K562 (cell line): Measurements from ENCODE around the gene VEGFB. TPM values are rescaled to one million over a fixed set of nuclear protein-coding genes. Genes with fewer than 3 reads are reported as not detected.

ENCODE experiments used
- HNRNPK ChIP-seq: fragments of 200-400 bp; formaldehyde crosslinking; IDR thresholded peaks from one replicate; pipeline ENCODE4 v1.6.1; 2018; ENCODE audit warnings: mild to moderate bottlenecking, low read depth, low read length; ENCODE audit not compliant: poor library complexity, severe bottlenecking
- KLF13 ChIP-seq: fragments of 450-650 bp; IDR thresholded peaks from 2 replicates; pipeline ENCODE4 v1.6.1; 2016; ENCODE audit warnings: missing genetic modification characterization, low read depth, mild to moderate bottlenecking, missing compliant biosample characterization, moderate library complexity, borderline replicate concordance
- PRPF4 ChIP-seq: fragments of 200-400 bp; formaldehyde crosslinking; IDR thresholded peaks from one replicate; pipeline ENCODE4 v1.6.1; 2017; ENCODE audit warnings: low read length, low read depth, mild to moderate bottlenecking; ENCODE audit not compliant: insufficient read depth, poor library complexity, severe bottlenecking
- SMAD2 ChIP-seq: fragments of 150-350 bp; IDR thresholded peaks from 2 replicates; pipeline ENCODE4 v1.6.1; 2014; ENCODE audit warnings: low read depth, mild to moderate bottlenecking, low read length
- STAG1 ChIP-seq: sonication (generic); formaldehyde crosslinking; IDR thresholded peaks from 2 replicates; pipeline ENCODE4 v1.5.0; 2020; ENCODE audit warnings: missing genetic modification reagents, borderline replicate concordance
- TCFL5 ChIP-seq: fragments of 250-450 bp; sonication (Bioruptor Pico); conservative IDR thresholded peaks from 2 replicates; pipeline ENCODE4 v1.6.1; 2021; ENCODE audit warnings: mild to moderate bottlenecking, moderate library complexity, matching md5 sums
- TOE1 ChIP-seq, 2 experiments: fragments of 450-650 bp in 1 of 2; sonication (generic) in 1 of 2; formaldehyde crosslinking in 1 of 2; IDR thresholded peaks; 2 replicates each; pipeline versions ENCODE4 v1.7.1 to v1.8.0; 2016 to 2022; ENCODE audit warnings: borderline replicate concordance in 2 of 2, mild to moderate bottlenecking in 2 of 2, antibody characterized with exemption in 1 of 2, inconsistent platforms in 1 of 2, low read depth in 1 of 2, missing genetic modification reagents in 1 of 2, moderate library complexity in 1 of 2
- U2AF1 ChIP-seq: fragments of 200-400 bp; formaldehyde crosslinking; optimal IDR thresholded peaks from 2 replicates; pipeline ENCODE3; 2017; ENCODE audit warnings: mild to moderate bottlenecking, low read depth, low read length, moderate library complexity
- ZNF263 ChIP-seq: sonication (generic); formaldehyde crosslinking; IDR thresholded peaks from 2 replicates; pipeline ENCODE4 v1.8.0; 2022; ENCODE audit warnings: mild to moderate bottlenecking, missing genetic modification reagents, borderline replicate concordance
- polyA plus RNA-seq, 8 experiments: library from polyadenylated mRNA; depleted of rRNA in 4 of 8; stranded (reverse) in 5 of 8; unstranded in 3 of 8; fragments of >200 nt; fragmentation: Nextera tagmentation in 2 of 8; fragmentation: Illumina TruSeq in 1 of 8; extraction: Ambion mirVana in 2 of 8; extraction: Trizol in 1 of 8; gene quantifications; 2 replicates each; pipeline versions ENCODE4 v1.2.1 to v1.2.3, GENCODE V29; 2011 to 2014; ENCODE audit warnings: inconsistent platforms in 1 of 8, missing spikeins in 1 of 8
- total RNA-seq, 7 experiments: library from RNA; depleted of rRNA in 6 of 7; stranded (reverse); fragments of >200 nt in 6 of 7; fragmentation: Illumina TruSeq in 2 of 7; extraction: Trizol in 2 of 7; gene quantifications; 2 replicates each; pipeline versions ENCODE4 v1.2.1 to v1.2.3, GENCODE V29; 2011 to 2021; ENCODE audit warnings: low replicate concordance in 1 of 7
- TF ChIP-seq, protein P1 (sequence below): fragments of 250-450 bp; sonication (Bioruptor Pico); IDR thresholded peaks from 2 replicates; pipeline ENCODE4 v1.5.1; 2021; ENCODE audit warnings: mild to moderate bottlenecking
- TF ChIP-seq, protein P2 (sequence below): fragments of 450-650 bp; formaldehyde crosslinking; IDR thresholded peaks from 2 replicates; pipeline ENCODE4 v1.4.0; 2020; ENCODE audit warnings: mild to moderate bottlenecking, moderate library complexity
- TF ChIP-seq, protein P3 (sequence below): IDR thresholded peaks from 2 replicates; pipeline ENCODE4 v1.6.1; 2012; ENCODE audit warnings: low read depth, low read length, improper control_type of control experiment, borderline replicate concordance
- TF ChIP-seq, protein P4 (sequence below): IDR thresholded peaks from 3 replicates; pipeline ENCODE4 v1.6.1; 2011; ENCODE audit warnings: borderline replicate concordance, mild to moderate bottlenecking, moderate library complexity; ENCODE audit not compliant: insufficient read length; ENCODE audit errors: extremely low read depth

VEGFB gene
- total and polyA plus RNA-seq, 9 of the 15 experiments (the other 6 are each of a cell fraction or from before 2014, with no cell fraction given), result 11.0 to 83.4 (median 25.7) TPM

DNA sequence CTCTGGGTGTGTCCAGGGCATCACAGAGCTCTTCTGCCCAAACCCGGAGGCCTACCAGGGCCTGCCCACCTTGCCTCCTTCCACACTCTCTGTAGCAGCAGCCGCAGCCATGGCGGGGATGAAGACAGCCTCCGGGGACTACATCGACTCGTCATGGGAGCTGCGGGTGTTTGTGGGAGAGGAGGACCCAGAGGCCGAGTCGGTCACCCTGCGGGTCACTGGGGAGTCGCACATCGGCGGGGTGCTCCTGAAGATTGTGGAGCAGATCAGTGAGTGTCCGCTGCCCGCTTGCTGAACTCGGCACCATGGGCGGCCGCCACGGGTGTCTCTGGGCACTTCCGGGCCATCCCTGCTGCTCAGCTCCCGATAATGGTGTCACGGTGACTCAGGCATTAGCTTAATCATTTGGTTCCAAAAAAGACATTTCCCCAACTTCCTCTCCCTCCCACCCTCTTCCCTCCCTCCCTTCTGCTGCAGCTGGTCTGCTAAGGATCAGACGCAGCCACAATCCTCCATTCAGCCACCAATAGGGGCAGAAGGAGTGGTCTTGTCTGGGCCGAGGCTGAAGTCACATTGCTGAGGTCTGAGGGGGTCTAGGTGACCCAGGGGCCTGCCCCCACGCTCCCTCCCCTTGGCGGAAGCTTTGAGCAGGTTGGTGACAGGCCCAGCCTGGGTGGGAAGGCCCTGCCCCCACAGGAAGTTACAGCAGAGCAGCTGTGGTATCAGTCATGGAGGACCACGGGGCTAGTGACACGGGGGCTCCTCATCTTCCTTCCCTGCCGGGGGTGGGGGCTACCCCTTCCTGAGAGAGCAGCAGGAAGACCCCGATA lies 26.9 kb upstream of the VEGFB start (continued):
- TF ChIP-seq HNRNPK, result no peak
- no peak for TF ChIP-seq TCFL5
- no peak; the same call in 1 of the 2 replicates for TF ChIP-seq TOE1 (IDR thresholded peaks at IDR 0.05; ENCODE audit: borderline replicate concordance)
- no peak for TF ChIP-seq TOE1 (CRISPR knock-in tag; IDR thresholded peaks at IDR 0.05; ENCODE audit: borderline replicate concordance, low read depth)
- TF ChIP-seq, protein P1, sequence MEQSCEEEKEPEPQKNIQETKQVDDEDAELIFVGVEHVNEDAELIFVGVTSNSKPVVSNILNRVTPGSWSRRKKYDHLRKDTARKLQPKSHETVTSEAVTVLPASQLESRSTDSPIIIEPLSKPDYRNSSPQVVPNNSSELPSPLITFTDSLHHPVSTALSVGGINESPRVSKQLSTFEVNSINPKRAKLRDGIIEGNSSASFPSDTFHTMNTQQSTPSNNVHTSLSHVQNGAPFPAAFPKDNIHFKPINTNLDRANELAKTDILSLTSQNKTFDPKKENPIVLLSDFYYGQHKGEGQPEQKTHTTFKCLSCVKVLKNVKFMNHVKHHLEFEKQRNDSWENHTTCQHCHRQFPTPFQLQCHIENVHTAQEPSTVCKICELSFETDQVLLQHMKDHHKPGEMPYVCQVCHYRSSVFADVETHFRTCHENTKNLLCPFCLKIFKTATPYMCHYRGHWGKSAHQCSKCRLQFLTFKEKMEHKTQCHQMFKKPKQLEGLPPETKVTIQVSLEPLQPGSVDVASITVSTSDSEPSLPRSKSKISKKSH (CRISPR knock-in tag), result no peak
- no peak for TF ChIP-seq SMAD2
- TF ChIP-seq, protein P2, sequence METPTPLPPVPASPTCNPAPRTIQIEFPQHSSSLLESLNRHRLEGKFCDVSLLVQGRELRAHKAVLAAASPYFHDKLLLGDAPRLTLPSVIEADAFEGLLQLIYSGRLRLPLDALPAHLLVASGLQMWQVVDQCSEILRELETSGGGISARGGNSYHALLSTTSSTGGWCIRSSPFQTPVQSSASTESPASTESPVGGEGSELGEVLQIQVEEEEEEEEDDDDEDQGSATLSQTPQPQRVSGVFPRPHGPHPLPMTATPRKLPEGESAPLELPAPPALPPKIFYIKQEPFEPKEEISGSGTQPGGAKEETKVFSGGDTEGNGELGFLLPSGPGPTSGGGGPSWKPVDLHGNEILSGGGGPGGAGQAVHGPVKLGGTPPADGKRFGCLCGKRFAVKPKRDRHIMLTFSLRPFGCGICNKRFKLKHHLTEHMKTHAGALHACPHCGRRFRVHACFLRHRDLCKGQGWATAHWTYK, result peak; percentile 50; the same call in 1 of the 2 replicates
- 0 out of 2 replicates have a peak, but pooled peaks have one; percentile 15 for TF ChIP-seq KLF13 (tag)
- peak; percentile 58 for TF ChIP-seq PRPF4
- TF ChIP-seq STAG1 (CRISPR knock-in tag), result no peak
- TF ChIP-seq, protein P3, sequence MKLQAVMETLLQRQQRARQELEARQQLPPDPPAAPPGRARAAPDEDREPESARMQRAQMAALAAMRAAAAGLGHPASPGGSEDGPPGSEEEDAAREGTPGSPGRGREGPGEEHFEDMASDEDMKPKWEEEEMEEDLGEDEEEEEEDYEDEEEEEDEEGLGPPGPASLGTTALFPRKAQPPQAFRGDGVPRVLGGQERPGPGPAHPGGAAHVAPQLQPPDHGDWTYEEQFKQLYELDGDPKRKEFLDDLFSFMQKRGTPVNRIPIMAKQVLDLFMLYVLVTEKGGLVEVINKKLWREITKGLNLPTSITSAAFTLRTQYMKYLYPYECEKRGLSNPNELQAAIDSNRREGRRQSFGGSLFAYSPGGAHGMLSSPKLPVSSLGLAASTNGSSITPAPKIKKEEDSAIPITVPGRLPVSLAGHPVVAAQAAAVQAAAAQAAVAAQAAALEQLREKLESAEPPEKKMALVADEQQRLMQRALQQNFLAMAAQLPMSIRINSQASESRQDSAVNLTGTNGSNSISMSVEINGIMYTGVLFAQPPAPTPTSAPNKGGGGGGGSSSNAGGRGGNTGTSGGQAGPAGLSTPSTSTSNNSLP, result no peak
- peak; percentile 48 for TF ChIP-seq ZNF263 (CRISPR knock-in tag)
- TF ChIP-seq U2AF1, result no peak
- TF ChIP-seq, protein P4, sequence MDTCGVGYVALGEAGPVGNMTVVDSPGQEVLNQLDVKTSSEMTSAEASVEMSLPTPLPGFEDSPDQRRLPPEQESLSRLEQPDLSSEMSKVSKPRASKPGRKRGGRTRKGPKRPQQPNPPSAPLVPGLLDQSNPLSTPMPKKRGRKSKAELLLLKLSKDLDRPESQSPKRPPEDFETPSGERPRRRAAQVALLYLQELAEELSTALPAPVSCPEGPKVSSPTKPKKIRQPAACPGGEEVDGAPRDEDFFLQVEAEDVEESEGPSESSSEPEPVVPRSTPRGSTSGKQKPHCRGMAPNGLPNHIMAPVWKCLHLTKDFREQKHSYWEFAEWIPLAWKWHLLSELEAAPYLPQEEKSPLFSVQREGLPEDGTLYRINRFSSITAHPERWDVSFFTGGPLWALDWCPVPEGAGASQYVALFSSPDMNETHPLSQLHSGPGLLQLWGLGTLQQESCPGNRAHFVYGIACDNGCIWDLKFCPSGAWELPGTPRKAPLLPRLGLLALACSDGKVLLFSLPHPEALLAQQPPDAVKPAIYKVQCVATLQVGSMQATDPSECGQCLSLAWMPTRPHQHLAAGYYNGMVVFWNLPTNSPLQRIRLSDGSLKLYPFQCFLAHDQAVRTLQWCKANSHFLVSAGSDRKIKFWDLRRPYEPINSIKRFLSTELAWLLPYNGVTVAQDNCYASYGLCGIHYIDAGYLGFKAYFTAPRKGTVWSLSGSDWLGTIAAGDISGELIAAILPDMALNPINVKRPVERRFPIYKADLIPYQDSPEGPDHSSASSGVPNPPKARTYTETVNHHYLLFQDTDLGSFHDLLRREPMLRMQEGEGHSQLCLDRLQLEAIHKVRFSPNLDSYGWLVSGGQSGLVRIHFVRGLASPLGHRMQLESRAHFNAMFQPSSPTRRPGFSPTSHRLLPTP, result no peak
